AG04449 (cell line): ENCODE results near the gene ENDOU.

Source experiments
- CTCF ChIA-PET: fragments of 350-600 bp; formaldehyde crosslinking; extraction: SDS; loops from one replicate; lab custom pipeline; 2021; ENCODE audit warnings: antibody characterized with exemption; lab: Yijun Ruan, JAX
- POLR2A ChIA-PET: fragments of 400-600, 350-600 bp; formaldehyde crosslinking; extraction: SDS; loops from one replicate; lab custom pipeline; 2020; ENCODE audit warnings: antibody characterized with exemption, inconsistent platforms; lab: Yijun Ruan, JAX
- DNase-seq: peaks from one replicate; pipeline ENCODE4 v3.0.0-alpha.2; 2010; ENCODE audit warnings: low read depth, low spot score
- H3K4me3 ChIP-seq: 2 replicates; pipeline ENCODE4 v1.5.1; 2011; ENCODE audit warnings: low read depth, mild to moderate bottlenecking, control low read depth, low read length
- TF ChIP-seq, protein P1 (sequence below): IDR thresholded peaks from one replicate; pipeline ENCODE4 v1.5.1; 2011; ENCODE audit warnings: mild to moderate bottlenecking, moderate library complexity, low read length, control low read depth, inconsistent platforms; ENCODE audit not compliant: insufficient read depth; ENCODE audit errors: missing control alignments

ENDOU gene

GRCh38 chr12:47758584-47758833, 33.2 kb upstream of the ENDOU start:
- ChIA-PET CTCF (interaction anchor here (0.6 to 14.3 kb wide), 12 partner anchors 15 to 166 kb away, joined by 3 to 349 read pairs (median 6); partner anchors contain the start of genes ENDOU and SLC48A1), POLR2A (interaction anchor here (0.7 to 1.5 kb wide), 6 partner anchors 9 to 19 kb away, joined by 3 to 5 read pairs (median 4); no protein-coding TSS in a partner anchor)
- no peak for DNase-seq
- TF ChIP-seq, protein P1, sequence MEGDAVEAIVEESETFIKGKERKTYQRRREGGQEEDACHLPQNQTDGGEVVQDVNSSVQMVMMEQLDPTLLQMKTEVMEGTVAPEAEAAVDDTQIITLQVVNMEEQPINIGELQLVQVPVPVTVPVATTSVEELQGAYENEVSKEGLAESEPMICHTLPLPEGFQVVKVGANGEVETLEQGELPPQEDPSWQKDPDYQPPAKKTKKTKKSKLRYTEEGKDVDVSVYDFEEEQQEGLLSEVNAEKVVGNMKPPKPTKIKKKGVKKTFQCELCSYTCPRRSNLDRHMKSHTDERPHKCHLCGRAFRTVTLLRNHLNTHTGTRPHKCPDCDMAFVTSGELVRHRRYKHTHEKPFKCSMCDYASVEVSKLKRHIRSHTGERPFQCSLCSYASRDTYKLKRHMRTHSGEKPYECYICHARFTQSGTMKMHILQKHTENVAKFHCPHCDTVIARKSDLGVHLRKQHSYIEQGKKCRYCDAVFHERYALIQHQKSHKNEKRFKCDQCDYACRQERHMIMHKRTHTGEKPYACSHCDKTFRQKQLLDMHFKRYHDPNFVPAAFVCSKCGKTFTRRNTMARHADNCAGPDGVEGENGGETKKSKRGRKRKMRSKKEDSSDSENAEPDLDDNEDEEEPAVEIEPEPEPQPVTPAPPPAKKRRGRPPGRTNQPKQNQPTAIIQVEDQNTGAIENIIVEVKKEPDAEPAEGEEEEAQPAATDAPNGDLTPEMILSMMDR = no peak
- H3K4me3 ChIP-seq = peak overlapping the region; percentile 68

GRCh38 chr12:47757840-47758583, 32.7 kb upstream of the ENDOU start:
- DNase-seq = no peak
- peak overlapping the region; percentile 68 for H3K4me3 ChIP-seq

DNA sequence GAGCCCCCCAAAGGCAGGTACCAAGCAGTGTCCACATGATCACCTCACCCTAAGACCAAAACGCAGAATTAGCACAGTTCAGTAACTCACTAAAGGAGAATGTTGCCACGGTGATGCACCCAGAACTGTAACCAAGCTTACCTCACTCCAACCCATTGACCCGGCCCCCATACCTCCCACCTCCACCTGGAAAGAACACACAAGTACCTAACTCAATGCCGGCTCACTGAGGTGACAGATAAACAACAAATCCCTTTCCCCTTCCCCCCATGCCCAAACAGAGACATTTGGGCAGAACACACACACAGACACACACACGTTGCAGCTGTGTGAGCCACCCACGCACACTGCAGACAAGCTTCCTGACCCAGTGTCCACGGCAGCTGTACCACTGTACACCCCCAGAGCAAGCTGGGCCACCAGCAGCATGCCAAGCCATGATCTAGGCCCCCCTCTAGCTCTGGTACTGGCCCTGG, 32.1 kb upstream of the ENDOU start:
- CTCF ChIA-PET = interaction anchor here (0.7 to 14.3 kb wide), 10 partner anchors 14 to 206 kb away, joined by 3 to 349 read pairs (median 6); partner anchors contain the start of genes ENDOU, SLC48A1 and TMEM106C
- no peak overlapping the region for H3K4me3 ChIP-seq
- DNase-seq = no peak
- TF ChIP-seq, protein P1 = no peak
- POLR2A ChIA-PET = interaction anchor here (0.6 to 1.5 kb wide), 3 partner anchors 11 to 23 kb away, joined by 3 to 4 read pairs (median 3); no protein-coding TSS in a partner anchor

More at GRCh38 chr12:47757840-47758583, 32.7 kb upstream of the ENDOU start:
- TF ChIP-seq, protein P1 = no peak
- CTCF ChIA-PET = interaction anchor here (0.6 to 14.3 kb wide), 12 partner anchors 15 to 165 kb away, joined by 3 to 349 read pairs (median 6); partner anchors contain the start of genes ENDOU and SLC48A1
- POLR2A ChIA-PET = interaction anchor here (0.6 to 1.5 kb wide), 7 partner anchors 10 to 23 kb away, joined by 3 to 5 read pairs (median 4); no protein-coding TSS in a partner anchor

DNA sequence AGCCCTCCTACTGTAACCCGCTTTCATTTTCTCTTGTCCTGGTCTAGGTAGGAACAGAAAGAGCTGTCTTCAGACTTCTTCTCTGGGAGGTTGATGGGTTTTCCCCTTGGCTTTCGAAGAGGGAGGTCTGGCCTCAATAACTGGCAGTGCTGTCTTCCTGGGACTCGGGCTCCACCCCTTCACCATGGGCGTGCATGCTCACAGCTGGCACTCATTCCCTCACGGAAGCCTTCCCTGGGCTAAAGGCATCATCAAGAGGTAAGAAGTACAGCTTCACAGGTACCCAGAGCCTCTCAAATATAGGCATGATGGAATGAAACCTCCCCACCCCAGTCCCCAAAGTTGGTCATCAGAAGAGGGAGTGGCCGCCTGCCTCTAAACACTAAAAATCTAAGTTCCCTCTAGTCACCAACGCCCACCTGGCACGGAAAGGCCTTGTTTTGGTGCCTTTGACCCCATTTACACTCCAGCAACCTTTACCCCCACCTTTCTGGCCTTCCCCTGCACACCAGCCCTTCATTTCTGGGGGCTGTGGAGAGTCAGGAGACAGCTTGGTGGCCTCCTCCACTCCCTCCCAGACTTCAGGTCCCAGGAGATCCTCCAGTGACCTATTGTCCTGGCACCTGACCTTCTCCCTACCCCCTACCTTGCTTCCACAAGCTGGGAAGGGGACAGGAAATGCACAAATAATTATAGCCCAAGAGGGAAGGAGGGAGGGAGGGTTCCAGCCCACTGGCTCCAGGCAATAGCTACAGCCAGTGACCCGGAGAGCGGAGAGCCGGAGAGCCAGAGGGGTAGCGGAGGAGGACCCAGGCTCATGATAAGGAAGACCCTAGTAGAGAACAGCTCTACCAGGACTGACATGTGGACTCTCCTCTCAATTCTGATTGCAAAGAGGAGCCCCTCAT, 30.6 kb upstream of the ENDOU start:
- POLR2A ChIA-PET = no interaction called here
- TF ChIP-seq, protein P1 = no peak
- no peak overlapping the region for H3K4me3 ChIP-seq
- CTCF ChIA-PET = interaction anchor here (1.1 to 14.3 kb wide), 7 partner anchors 7 to 208 kb away, joined by 3 to 349 read pairs (median 4); partner anchors contain the start of genes SLC48A1 and TMEM106C
- DNase-seq = no peak

- H3K4me3 ChIP-seq = no peak overlapping the region
- TF ChIP-seq, protein P1 = no peak
- DNase-seq = no peak
- ChIA-PET CTCF (interaction anchor here (1.2 to 14.3 kb wide), 5 partner anchors 8 to 39 kb away, joined by 3 to 349 read pairs (median 140); partner anchors contain the start of gene SLC48A1), POLR2A (interaction anchor here (0.6 kb wide), 1 partner anchor 67 kb away, joined by 3 read pairs; no protein-coding TSS in a partner anchor)
Observed at GRCh38 chr12:47754881-47755280, 29.6 kb upstream of the ENDOU start.
